HAP-1 (cell line): Measurements from ENCODE around the gene SMARCD2.
"Not testable (repeated sequence)": the region's sequence is repeated elsewhere in the genome, so short reads cannot be mapped to it uniquely, and the experiment has no call there.

Experiments used
- DNase-seq, 2 experiments: peaks; one replicate each; pipeline ENCODE4 v3.0.0-alpha.2; 2016 to 2020; ENCODE audit warnings: low spot score in 2 of 2
- H3K27me3 ChIP-seq: fragments of 250-450 bp; sonication (Bioruptor Pico); 2 replicates; pipeline ENCODE4 v1.5.1; 2020; ENCODE audit warnings: low read depth, mild to moderate bottlenecking, moderate library complexity
- H3K36me3 ChIP-seq: fragments of 250-450 bp; sonication (Bioruptor Pico); replicated peaks from 2 replicates; pipeline ENCODE4 v1.5.1; 2020; ENCODE audit warnings: mild to moderate bottlenecking
- H3K4me1 ChIP-seq: fragments of 250-450 bp; sonication (Bioruptor Pico); 2 replicates; pipeline ENCODE4 v1.5.1; 2020; ENCODE audit warnings: mild to moderate bottlenecking
- H3K4me3 ChIP-seq: fragments of 250-450 bp; sonication (Bioruptor Pico); 2 replicates; pipeline ENCODE4 v1.5.1; 2020; ENCODE audit warnings: mild to moderate bottlenecking, moderate library complexity
- H3K9me3 ChIP-seq: fragments of 250-450 bp; sonication (Bioruptor Pico); 2 replicates; pipeline ENCODE4 v1.5.1; 2020; ENCODE audit warnings: mild to moderate bottlenecking, moderate library complexity
- in situ Hi-C: fragments of 300-500 bp; cut with MboI; formaldehyde crosslinking; loops from 3 replicates; pipeline ENCODE4 v1.14.3; 2020; ENCODE audit warnings: low sequenced_read_pairs, inconsistent platforms, mixed read lengths

SMARCD2 gene

GRCh38 chr17:63869491-63870291, 27.2 kb upstream of the SMARCD2 start:
- H3K4me3 ChIP-seq, H3K9me3 ChIP-seq, H3K4me1 ChIP-seq, H3K36me3 ChIP-seq, in situ Hi-C loops, H3K27me3 ChIP-seq: not testable (repeated sequence)
- DNase-seq, result peak in 1 of 2 experiments; percentile 26

DNA sequence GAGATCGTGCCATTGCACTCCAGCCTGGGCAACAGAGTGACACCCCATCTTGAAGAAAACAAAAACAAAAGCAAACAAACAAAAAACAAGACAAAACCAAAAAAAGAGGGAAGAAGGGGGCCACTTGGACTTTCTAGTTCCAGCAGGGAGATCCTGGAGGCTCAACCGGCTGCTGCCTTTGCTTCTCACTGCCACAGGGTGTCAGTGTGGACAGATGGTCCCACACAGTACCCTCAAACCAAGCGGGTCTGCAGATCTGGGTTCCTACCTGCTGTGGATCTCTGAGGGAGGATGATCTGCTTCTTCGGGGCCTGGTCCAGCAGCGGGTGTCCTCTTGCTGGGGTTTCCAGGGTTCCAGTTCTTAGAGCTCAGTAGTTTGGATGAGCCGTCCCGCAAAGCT, 24.1 kb upstream of the SMARCD2 start:
- H3K4me1 ChIP-seq, H3K4me3 ChIP-seq, H3K36me3 ChIP-seq, DNase-seq, H3K9me3 ChIP-seq, H3K27me3 ChIP-seq, in situ Hi-C loops: not testable (repeated sequence)

DNA sequence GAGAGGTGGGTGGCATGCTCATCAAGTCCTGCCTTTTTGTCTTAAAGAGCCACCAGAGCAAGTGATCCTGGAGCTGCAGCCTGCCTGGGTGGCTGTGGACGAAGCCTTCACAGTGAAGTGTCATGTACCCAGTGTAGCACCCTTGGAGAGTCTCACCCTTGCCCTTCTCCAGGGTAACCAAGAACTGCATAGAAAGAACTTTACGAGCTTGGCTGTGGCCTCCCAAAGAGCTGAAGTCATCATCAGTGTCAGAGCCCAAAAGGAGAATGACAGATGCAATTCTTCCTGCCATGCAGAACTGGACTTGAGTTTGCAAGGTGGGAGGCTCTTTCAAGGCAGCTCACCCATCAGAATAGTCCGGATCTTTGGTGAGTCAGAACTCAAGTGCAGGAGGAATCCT, 16.8 kb upstream of the SMARCD2 start:
- in situ Hi-C loops, result no loop called here
- no peak overlapping the region for H3K4me3 ChIP-seq
- peaks cover 19% of the 10 kb centered on the region for H3K27me3 ChIP-seq
- H3K36me3 ChIP-seq, result no peaks in the 10 kb centered on the region
- no peak for DNase-seq
- no peaks in the 10 kb centered on the region for H3K4me1 ChIP-seq
- no peaks in the 10 kb centered on the region for H3K9me3 ChIP-seq

- H3K9me3 ChIP-seq, H3K4me1 ChIP-seq, DNase-seq, H3K4me3 ChIP-seq, H3K36me3 ChIP-seq, in situ Hi-C loops: not testable (repeated sequence)
- H3K27me3 ChIP-seq, result peaks cover 28% of the 10 kb centered on the region
Observed at GRCh38 chr17:63856425-63856824, 13.9 kb upstream of the SMARCD2 start.

- DNase-seq, result no peak
- H3K4me3 ChIP-seq, result no peak overlapping the region
- no peaks in the 10 kb centered on the region for H3K9me3 ChIP-seq
- in situ Hi-C loops, result no loop called here
- H3K4me1 ChIP-seq, result no peaks in the 10 kb centered on the region
- H3K36me3 ChIP-seq, result no peaks in the 10 kb centered on the region
- H3K27me3 ChIP-seq, result peaks cover 22% of the 10 kb centered on the region
Observed at GRCh38 chr17:63855185-63855584, 12.7 kb upstream of the SMARCD2 start.

- Histone ChIP-seq H3K9me3 (no peaks in the 10 kb centered on the region), H3K4me3 (no peak overlapping the region), H3K4me1 (no peaks in the 10 kb centered on the region), H3K36me3 (no peaks in the 10 kb centered on the region), H3K27me3 (peaks cover 18% of the 10 kb centered on the region)
- DNase-seq, result no peak
- in situ Hi-C loops, result no loop called here
Observed at GRCh38 chr17:63854709-63855108, 12.2 kb upstream of the SMARCD2 start.

- Histone ChIP-seq H3K9me3 (no peaks in the 10 kb centered on the region), H3K4me1 (no peaks in the 10 kb centered on the region), H3K27me3 (peaks cover 14% of the 10 kb centered on the region; the same call in 1 of the 2 replicates), H3K36me3 (no peaks in the 10 kb centered on the region), H3K4me3 (no peak overlapping the region)
- no peak for DNase-seq
- in situ Hi-C loops, result no loop called here
Observed at GRCh38 chr17:63853260-63853659, 10.8 kb upstream of the SMARCD2 start.

DNA sequence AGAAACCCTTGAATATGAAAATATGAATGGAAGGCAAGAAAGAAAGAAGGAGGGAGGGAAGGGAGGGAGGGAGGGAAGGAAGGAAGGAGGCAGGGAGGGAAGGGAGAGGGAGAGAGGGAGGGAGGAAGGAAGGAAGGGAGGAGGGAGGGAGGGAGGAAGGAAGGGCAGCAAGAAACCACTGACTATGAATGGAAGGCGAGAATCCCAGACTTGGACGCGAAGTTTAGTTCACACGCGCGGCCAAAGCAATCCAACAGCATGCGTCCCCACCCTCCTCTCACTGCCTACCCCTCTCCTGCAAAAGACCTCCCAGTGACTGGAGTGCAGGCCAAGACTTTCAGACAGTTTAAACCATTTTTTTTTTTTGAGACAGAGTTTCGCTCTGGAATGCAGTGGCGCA, 7.9 kb upstream of the SMARCD2 start:
- Histone ChIP-seq H3K4me1 (no peaks in the 10 kb centered on the region), H3K4me3 (no peak overlapping the region), H3K9me3 (no peaks in the 10 kb centered on the region), H3K27me3 (peaks cover 14% of the 10 kb centered on the region; the same call in 1 of the 2 replicates), H3K36me3 (no peaks in the 10 kb centered on the region)
- in situ Hi-C loops, result no loop called here
- no peak for DNase-seq

GRCh38 chr17:63848834-63849689, 6.6 kb upstream of the SMARCD2 start:
- H3K27me3 ChIP-seq, result peaks cover 9% of the 10 kb centered on the region; the same call in 1 of the 2 replicates
- no peaks in the 10 kb centered on the region for H3K36me3 ChIP-seq
- no peak for DNase-seq
- H3K4me3 ChIP-seq, result no peak overlapping the region
- in situ Hi-C loops, result no loop called here
- no peaks in the 10 kb centered on the region; the same call in 1 of the 2 replicates for H3K4me1 ChIP-seq
- H3K9me3 ChIP-seq, result no peaks in the 10 kb centered on the region

DNA sequence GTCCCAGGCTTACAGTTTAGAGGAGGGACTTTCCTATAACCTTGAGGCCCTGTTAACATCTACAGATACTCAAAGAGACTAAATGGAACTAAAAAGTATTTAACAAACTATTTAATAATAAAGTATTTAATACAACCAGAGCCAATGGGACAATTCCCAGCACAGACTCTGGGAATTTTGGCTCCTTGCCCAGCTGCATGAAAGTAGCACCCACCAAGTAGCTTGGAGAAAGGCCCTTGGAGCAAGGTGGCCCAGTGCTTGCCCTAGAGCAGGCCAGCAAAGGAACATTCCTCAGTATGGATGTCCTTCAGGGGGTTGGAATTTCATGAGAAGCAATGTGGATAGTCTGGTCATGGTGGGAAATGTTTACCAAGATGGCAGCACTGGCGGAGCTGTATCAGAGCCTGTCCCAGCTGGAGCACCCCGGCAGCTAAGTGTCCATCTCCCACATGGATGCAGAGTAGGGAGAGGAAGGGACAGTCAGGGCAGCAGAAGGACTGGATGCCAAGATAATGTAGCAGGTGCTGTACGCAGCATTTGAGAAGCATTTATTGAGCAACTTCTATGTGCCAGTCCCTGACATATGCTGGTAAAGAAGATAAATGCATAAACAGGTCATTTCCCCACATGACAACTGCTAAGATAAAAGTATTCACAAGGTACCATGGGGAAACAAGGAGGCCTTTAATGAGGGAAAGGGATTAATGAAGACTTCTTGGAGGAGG, 5.2 kb upstream of the SMARCD2 start:
- no peak for DNase-seq
- Histone ChIP-seq H3K4me1 (no peaks in the 10 kb centered on the region; the same call in 1 of the 2 replicates), H3K4me3 (no peak overlapping the region), H3K9me3 (no peaks in the 10 kb centered on the region), H3K27me3 (no peaks in the 10 kb centered on the region), H3K36me3 (no peaks in the 10 kb centered on the region)
- in situ Hi-C loops, result no loop called here

DNA sequence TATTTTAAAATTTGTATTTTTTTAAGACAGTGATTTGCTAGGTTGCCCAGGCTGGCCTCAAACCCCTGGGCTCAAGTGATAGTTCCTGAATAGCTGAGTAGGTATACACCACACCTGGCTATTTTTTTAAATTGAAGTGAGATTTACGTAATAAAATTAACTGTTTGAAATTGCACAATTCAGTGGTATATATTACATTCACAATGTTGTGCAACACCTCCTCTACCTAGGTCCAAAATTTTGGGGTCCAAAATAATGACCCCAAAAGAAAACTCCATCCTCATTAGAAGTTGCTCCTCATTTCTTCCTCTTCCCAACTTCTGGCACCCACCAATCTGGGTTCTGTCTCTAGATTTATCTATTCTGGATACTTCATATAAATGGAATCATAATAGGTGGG, 3.0 kb upstream of the SMARCD2 start:
- in situ Hi-C loops, result no loop called here
- Histone ChIP-seq H3K27me3 (no peaks in the 10 kb centered on the region), H3K36me3 (peaks cover 4% of the 10 kb centered on the region; the same call in 1 of the 2 replicates), H3K4me1 (peaks cover 6% of the 10 kb centered on the region), H3K4me3 (no peak overlapping the region), H3K9me3 (no peaks in the 10 kb centered on the region)
- no peak for DNase-seq

- H3K4me3 ChIP-seq, result no peak overlapping the region
- H3K4me1 ChIP-seq, result peaks cover 8% of the 10 kb centered on the region
- H3K36me3 ChIP-seq, result peaks cover 4% of the 10 kb centered on the region; the same call in 1 of the 2 replicates
- no peak for DNase-seq
- no peaks in the 10 kb centered on the region for H3K9me3 ChIP-seq
- in situ Hi-C loops, result no loop called here
- no peaks in the 10 kb centered on the region for H3K27me3 ChIP-seq
Observed at GRCh38 chr17:63843910-63844677, 1.6 kb upstream of the SMARCD2 start.

DNA sequence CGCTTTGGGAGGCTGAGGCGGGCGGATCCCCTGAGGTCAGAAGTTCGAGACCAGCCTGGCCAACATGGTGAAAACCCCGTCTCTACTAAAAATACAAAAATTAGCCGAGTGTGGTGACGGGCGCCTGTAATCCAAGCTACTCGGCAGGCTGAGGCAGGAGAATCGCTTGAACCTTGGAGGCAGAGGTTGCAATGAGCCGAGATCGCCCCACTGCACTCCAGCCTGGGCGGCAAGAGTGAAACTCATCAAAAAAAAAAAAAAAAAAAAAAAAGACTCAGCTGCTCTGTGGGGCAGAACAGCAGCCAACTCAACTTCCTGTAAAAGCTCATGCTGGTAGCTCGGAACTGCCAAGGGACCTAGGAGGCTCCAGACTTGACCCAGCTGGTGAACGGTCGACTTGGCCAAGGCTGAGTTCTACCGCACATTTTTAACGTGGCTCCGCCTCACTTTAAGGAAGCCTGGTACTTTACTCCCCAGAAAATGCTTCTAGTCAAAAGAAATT, 953 bp upstream of the SMARCD2 start:
- H3K27me3 ChIP-seq, H3K36me3 ChIP-seq, DNase-seq, H3K9me3 ChIP-seq, in situ Hi-C loops: not testable (repeated sequence)
- H3K4me1 ChIP-seq, result peaks cover 11% of the 10 kb centered on the region
- peak overlapping the region; percentile 76 for H3K4me3 ChIP-seq
